Neural cell (in vitro differentiated cells): ENCODE measurements around the gene C1orf87. TPM values are rescaled to one million over a fixed set of nuclear protein-coding genes. Genes with fewer than 3 reads are reported as not detected.

Experiments used
- H2AFZ ChIP-seq: fragments of 200-600, 300-800 bp; sonication (generic), shearing (Covaris generic); 2 replicates; pipeline ENCODE4 v1.6.0; 2014; ENCODE audit warnings: low read depth, mild to moderate bottlenecking, antibody characterized with exemption, low read length, moderate library complexity
- H3F3A ChIP-seq: fragments of 200-600 bp; shearing (Covaris generic); 2 replicates; pipeline ENCODE4 v1.6.1; 2016; ENCODE audit warnings: mild to moderate bottlenecking, moderate library complexity, mixed read lengths, antibody characterized with exemption, low read length; ENCODE audit not compliant: insufficient read depth, poor library complexity, severe bottlenecking
- H3K27ac ChIP-seq: fragments of 200-600, 300-800 bp; sonication (generic), shearing (Covaris generic); 2 replicates; pipeline ENCODE4 v1.5.1; 2014; ENCODE audit warnings: mild to moderate bottlenecking, low read length, moderate library complexity
- H3K27me3 ChIP-seq: fragments of 300-800, 200-600 bp; sonication (generic), shearing (Covaris generic); 2 replicates; pipeline ENCODE4 v1.6.0; 2014; ENCODE audit warnings: mild to moderate bottlenecking, low read depth, low read length, moderate library complexity; ENCODE audit not compliant: insufficient read depth
- H3K36me3 ChIP-seq: fragments of 300-800, 200-600 bp; sonication (generic), shearing (Covaris generic); 2 replicates; pipeline ENCODE4 v1.5.1; 2014; ENCODE audit warnings: mild to moderate bottlenecking, antibody characterized with exemption, low read length, moderate library complexity; ENCODE audit not compliant: insufficient read depth
- H3K4me2 ChIP-seq: fragments of 300-800, 200-600 bp; sonication (generic), shearing (Covaris generic); 2 replicates; pipeline ENCODE4 v1.6.0; 2014; ENCODE audit warnings: mild to moderate bottlenecking, low read length
- H3K4me3 ChIP-seq: fragments of 300-800, 200-600 bp; sonication (generic), shearing (Covaris generic); 2 replicates; pipeline ENCODE4 v1.5.1; 2014; ENCODE audit warnings: mild to moderate bottlenecking, low read length, moderate library complexity
- H3K79me2 ChIP-seq: fragments of 200-600 bp; shearing (Covaris generic); replicated peaks from 2 replicates; pipeline ENCODE4 v1.6.0; 2014; ENCODE audit warnings: mild to moderate bottlenecking, low read length, moderate library complexity; ENCODE audit not compliant: insufficient read depth
- H3K9ac ChIP-seq: fragments of 300-800, 200-600 bp; sonication (generic), shearing (Covaris generic); 2 replicates; pipeline ENCODE4 v1.6.1; 2016; ENCODE audit warnings: mild to moderate bottlenecking, low read length, mixed read lengths
- H3K9me2 ChIP-seq: fragments of 200-600 bp; shearing (Covaris generic); 2 replicates; pipeline ENCODE4 v1.6.1; 2016; ENCODE audit warnings: mild to moderate bottlenecking, low read length, mixed read lengths; ENCODE audit not compliant: insufficient read depth
- H3K9me3 ChIP-seq: fragments of 200-600, 300-800 bp; sonication (generic), shearing (Covaris generic); 2 replicates; pipeline ENCODE4 v1.6.1; 2016; ENCODE audit warnings: mild to moderate bottlenecking, mixed run types, low read length, moderate library complexity, mixed read lengths
- H4K20me1 ChIP-seq: fragments of 200-600 bp; shearing (Covaris generic); 2 replicates; pipeline ENCODE4 v1.6.1; 2016; ENCODE audit warnings: mild to moderate bottlenecking, mixed run types; ENCODE audit not compliant: insufficient read depth
- EP300 ChIP-seq: fragments of 450-650 bp; conservative IDR thresholded peaks from 2 replicates; pipeline ENCODE4 v1.6.1; 2014; ENCODE audit warnings: antibody characterized with exemption, mild to moderate bottlenecking, moderate library complexity; ENCODE audit not compliant: poor library complexity, severe bottlenecking
- EZH2 ChIP-seq: fragments of 200-600, 300-800 bp; shearing (Covaris generic), sonication (generic); IDR thresholded peaks from 2 replicates; pipeline ENCODE4 v1.6.1; 2014; ENCODE audit warnings: antibody characterized with exemption, low read length, borderline replicate concordance, mild to moderate bottlenecking; ENCODE audit not compliant: insufficient read depth, poor library complexity, severe bottlenecking
- MXI1 ChIP-seq: fragments of 450-650 bp; conservative IDR thresholded peaks from 2 replicates; pipeline ENCODE4 v1.6.1; 2014; ENCODE audit warnings: antibody characterized with exemption, mild to moderate bottlenecking; ENCODE audit not compliant: poor library complexity, severe bottlenecking
- RAD21 ChIP-seq: fragments of 450-650 bp; conservative IDR thresholded peaks from 2 replicates; pipeline ENCODE4 v1.6.1; 2014; ENCODE audit warnings: antibody characterized with exemption, mild to moderate bottlenecking, moderate library complexity
- REST ChIP-seq: IDR thresholded peaks from 2 replicates; pipeline ENCODE4 v1.6.1; 2012; ENCODE audit warnings: borderline replicate concordance
- polyA plus RNA-seq: library from polyadenylated mRNA; depleted of rRNA; stranded (reverse); fragments of >200 nt; gene quantifications from 2 replicates; pipeline ENCODE4 v1.2.3, GENCODE V29; 2014

C1orf87 gene
- polyA plus RNA-seq, 1 donor from 2014 or later, result not detected

- H3K79me2 ChIP-seq, result no peaks in the 10 kb centered on the region
- no peak overlapping the region for H3K4me3 ChIP-seq
- no peak overlapping the region for H2AFZ ChIP-seq
- H4K20me1 ChIP-seq, result no peaks in the 10 kb centered on the region
- TF ChIP-seq RAD21, result no peak
- TF ChIP-seq EZH2, result no peak
- TF ChIP-seq MXI1, result no peak
- no peak for TF ChIP-seq REST
- no peak for TF ChIP-seq EP300
- no peak overlapping the region for H3K9ac ChIP-seq
- no peaks in the 10 kb centered on the region for H3F3A ChIP-seq
- no peaks in the 10 kb centered on the region for H3K36me3 ChIP-seq
- no peaks in the 10 kb centered on the region for H3K9me2 ChIP-seq
- H3K27me3 ChIP-seq, result no peaks in the 10 kb centered on the region
- no peak overlapping the region for H3K27ac ChIP-seq
- H3K4me2 ChIP-seq, result no peak overlapping the region
- no peaks in the 10 kb centered on the region for H3K9me3 ChIP-seq
Observed at GRCh38 chr1:59999006-59999405, 74.6 kb downstream of the C1orf87 start.

- H3K9me3 ChIP-seq, result no peaks in the 10 kb centered on the region
- no peak overlapping the region for H2AFZ ChIP-seq
- no peaks in the 10 kb centered on the region for H3K79me2 ChIP-seq
- H4K20me1 ChIP-seq, result no peaks in the 10 kb centered on the region
- no peaks in the 10 kb centered on the region for H3K36me3 ChIP-seq
- H3K9ac ChIP-seq, result no peak overlapping the region
- H3K27me3 ChIP-seq, result no peaks in the 10 kb centered on the region
- H3K4me3 ChIP-seq, result no peak overlapping the region
- no peaks in the 10 kb centered on the region for H3F3A ChIP-seq
- no peak for TF ChIP-seq REST
- H3K9me2 ChIP-seq, result no peaks in the 10 kb centered on the region
- H3K4me2 ChIP-seq, result no peak overlapping the region
- no peak overlapping the region for H3K27ac ChIP-seq
Observed at GRCh38 chr1:59997479-59998115, 76.0 kb downstream of the C1orf87 start.
